Epithelial cell of esophagus (primary cell): ENCODE data around the gene INPP5A.
"Not testable (repeated sequence)": the region's sequence is repeated elsewhere in the genome, so short reads cannot be mapped to it uniquely, and the experiment has no call there.

Experiments
- DNase-seq: peaks from one replicate; pipeline ENCODE4 v3.0.0; 2010; ENCODE audit warnings: low read depth
- H3K4me3 ChIP-seq: 2 replicates; pipeline ENCODE4 v1.5.1; 2011; ENCODE audit warnings: mild to moderate bottlenecking, low read length, control low read depth
- TF ChIP-seq, protein P1 (sequence below): IDR thresholded peaks from 2 replicates; pipeline ENCODE4 v1.5.1; 2011; ENCODE audit warnings: low read depth, mild to moderate bottlenecking, low read length, control low read depth, inconsistent platforms; ENCODE audit not compliant: insufficient read depth; ENCODE audit errors: missing control alignments

The INPP5A gene

DNA sequence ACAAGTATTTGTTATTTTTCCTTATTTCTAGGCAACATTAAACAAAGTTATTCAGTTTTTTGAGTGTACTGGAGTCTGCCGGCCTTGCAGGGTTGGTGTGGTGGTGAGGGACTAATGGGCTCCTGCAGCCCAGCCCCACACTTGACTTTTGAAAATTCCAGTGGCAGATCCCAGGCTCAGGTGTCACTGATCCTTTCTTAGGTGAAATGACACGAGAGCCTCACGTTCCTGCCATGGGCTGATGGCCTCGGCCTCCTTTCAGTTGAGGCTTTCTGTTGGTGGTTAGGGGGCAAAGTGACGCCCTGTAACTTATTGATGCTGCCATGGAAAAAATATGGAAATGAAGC, 130.4 kb downstream of the INPP5A start:
- H3K4me3 ChIP-seq = no peak overlapping the region
- TF ChIP-seq, protein P1, sequence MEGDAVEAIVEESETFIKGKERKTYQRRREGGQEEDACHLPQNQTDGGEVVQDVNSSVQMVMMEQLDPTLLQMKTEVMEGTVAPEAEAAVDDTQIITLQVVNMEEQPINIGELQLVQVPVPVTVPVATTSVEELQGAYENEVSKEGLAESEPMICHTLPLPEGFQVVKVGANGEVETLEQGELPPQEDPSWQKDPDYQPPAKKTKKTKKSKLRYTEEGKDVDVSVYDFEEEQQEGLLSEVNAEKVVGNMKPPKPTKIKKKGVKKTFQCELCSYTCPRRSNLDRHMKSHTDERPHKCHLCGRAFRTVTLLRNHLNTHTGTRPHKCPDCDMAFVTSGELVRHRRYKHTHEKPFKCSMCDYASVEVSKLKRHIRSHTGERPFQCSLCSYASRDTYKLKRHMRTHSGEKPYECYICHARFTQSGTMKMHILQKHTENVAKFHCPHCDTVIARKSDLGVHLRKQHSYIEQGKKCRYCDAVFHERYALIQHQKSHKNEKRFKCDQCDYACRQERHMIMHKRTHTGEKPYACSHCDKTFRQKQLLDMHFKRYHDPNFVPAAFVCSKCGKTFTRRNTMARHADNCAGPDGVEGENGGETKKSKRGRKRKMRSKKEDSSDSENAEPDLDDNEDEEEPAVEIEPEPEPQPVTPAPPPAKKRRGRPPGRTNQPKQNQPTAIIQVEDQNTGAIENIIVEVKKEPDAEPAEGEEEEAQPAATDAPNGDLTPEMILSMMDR = no peak
- DNase-seq = no peak

DNA sequence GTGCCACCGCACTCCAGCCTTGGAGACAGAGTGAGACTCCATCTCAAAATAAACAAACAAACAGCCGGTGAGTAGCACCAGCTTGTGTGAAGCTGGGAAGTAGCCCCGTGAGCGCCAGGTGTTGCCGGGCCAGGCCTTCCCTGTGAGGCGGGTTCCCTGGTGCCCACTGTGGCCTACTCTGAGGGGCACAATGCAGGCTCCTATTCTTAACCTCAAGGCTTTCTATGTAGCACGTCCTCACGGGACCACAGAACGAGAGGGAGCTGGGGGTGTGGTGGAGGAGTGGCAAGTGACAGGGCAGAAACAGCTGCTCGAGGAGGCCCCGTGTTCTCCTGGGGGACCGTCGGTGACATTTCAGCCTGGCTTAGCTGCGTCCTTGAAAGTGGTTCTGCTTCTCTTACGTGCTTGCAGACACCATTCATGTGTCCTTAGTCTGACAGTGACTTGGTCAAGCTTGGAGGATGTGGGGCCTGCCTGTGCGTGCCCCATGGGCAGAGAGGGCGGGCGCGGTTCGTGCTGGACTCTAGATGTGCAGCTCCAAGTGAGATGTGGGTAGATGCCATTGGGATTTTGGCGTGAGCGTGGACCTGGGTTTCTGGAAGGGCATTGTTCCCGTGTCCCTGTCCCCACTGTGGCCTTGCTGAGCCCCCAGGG, 131.7 kb downstream of the INPP5A start:
- DNase-seq = no peak
- TF ChIP-seq, protein P1 = no peak
- H3K4me3 ChIP-seq = no peak overlapping the region

DNA sequence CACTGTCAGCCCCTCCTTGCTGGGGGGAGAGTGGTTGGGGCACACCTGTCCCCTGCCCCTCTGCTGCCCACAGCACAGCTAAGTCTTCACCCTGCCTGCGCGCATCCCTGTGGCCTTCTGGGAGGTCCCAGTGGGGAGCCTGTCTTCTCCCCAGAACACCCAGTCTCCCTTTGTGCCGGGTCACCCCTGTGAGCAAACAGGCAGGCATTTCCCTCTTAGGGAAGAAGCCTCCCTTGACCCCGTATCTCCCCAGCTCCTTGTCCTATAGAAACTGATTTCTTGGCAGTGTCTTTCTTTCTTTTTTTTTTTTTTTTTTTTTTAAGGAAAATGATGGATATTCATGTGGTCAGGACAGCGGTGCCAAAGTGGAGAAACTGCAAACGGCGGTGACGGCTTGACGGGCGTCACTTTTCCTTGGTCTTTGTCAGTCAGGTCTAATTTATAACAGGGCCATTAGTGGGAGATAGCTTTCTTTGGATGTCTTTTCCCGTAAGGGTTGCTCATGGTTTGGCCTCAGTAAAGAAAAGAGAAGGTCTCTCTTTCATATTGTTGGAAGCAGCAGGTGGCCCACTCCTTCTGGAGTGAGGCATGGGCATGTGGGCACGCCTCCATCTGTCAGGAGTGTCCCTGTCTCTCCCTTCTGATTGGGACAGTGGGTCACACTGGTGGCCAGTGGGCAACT, 133.1 kb downstream of the INPP5A start:
- TF ChIP-seq, protein P1 = no peak
- no peak overlapping the region for H3K4me3 ChIP-seq
- no peak for DNase-seq

DNA sequence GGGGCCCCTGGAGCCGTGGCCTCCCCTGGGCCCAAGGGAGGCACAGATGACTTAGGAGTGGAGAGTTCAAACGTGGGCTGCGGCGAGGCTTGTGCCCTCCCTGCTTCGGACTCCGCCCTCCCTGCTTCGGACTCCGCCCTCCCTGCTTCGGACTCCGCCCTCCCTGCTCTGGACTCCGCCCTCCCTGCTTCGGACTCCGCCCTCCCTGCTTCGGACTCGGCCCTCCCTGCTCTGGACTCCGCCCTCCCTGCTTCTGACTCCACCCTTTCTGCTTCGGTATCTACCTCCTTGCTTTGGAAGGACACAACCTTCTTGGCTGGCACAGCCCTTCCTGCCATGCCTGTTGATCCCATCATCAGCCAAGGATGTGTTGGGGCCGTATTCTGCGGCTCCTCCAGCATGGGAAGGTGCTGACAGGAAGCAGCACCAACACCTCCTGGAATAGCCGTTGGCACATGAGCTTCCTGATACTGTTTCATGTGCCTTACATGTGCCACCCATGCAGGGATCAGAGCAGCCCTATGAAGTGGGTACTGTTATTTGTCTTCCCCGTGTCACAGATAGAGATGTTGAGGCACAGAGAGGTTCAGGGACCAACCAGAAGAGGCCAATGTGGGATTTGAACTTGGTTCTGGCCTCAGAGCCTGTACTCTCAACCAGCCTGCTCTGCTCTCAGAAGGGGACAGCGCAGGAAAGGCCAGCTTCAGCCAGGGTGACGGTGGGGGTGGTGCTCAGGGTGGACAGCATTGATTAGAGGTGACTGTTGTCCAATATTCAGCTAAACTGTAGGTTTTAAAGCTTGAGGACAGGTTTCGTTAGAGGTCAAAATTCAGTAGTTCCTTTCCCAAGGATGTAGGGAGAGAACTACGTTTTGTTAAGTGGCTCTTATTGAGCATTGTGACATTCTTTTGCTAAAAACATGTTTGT, 133.9 kb downstream of the INPP5A start:
- TF ChIP-seq, protein P1 = no peak
- no peak for DNase-seq
- H3K4me3 ChIP-seq = no peak overlapping the region

DNA sequence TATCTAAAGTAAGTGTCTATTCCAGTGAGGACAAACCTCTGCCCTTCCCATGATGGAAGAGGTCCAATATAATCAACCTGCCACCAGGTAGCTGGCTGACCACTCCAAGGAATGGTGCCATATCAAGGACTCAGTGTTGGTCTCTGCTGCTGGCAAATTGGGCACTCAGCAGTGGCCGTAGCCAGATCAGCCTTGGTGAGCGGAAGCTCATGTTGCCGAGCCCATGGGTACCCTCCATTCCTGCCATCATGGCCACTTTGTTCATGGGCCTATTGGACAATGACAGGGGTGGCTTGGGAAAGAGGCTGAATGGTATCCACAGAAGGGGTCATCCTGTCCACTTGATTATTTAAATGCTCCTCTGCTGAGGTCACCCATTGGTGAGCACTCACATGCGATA, 136.2 kb downstream of the INPP5A start:
- H3K4me3 ChIP-seq, DNase-seq: not testable (repeated sequence)

DNA sequence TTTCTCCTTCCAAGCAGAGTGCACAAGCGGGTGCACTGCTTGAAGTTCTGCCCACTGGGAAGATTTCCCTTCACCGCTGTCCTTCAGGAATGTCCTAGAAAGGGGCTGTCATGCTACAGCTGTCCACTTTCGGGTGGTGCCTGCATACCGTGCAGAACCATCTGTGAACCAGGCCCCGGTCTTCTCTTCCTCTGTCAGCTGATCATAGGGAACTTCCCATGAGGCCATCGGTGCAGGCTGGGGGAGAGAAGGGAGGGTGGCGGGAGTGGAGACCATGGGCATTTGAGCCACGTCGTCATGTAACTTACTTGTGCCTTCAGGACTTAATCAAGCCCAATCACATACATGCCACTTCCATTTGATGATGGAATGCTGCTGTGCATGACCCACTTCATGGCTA, 136.7 kb downstream of the INPP5A start:
- no peak for DNase-seq
- H3K4me3 ChIP-seq = no peak overlapping the region
- TF ChIP-seq, protein P1 = no peak

DNA sequence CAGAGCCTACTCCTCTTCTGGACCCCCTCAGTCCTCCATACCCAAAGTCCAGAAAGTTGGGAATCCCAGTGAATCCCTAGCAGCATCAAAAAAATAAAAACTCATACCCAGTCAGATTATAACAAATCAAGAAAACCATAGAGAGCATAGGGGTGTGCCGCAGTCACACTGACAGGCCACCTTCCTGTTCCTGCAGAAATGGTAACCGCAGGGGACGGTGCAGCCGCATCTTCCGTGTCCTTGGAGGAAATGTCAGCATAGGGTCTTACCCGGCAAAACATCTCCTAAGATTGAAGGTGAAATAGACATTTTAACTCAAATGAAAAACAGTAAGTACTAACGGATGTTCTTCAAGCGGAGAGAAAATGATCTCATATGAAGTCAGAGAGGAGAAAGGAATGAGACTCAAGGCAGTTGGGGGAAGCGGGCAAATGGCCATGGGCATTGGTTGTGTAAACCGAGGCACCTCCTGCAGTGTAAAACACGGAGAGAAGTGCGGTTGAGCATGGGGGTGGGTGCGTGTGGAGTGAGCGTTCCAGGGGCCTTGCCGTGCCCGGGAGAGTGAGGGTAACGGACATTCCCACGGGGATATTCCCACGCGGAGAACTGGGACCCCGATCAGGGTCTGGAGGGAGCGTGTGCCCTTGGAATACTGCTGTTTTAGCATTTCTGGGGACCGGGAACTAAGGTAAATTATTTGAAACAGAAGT, 137.6 kb downstream of the INPP5A start:
- H3K4me3 ChIP-seq = no peak overlapping the region
- no peak for DNase-seq
- TF ChIP-seq, protein P1 = no peak
